Smooth muscle cell (in vitro differentiated cells): Measurements from ENCODE around the gene FOXR2. TPM values are rescaled to one million over a fixed set of nuclear protein-coding genes. Genes with fewer than 3 reads are reported as not detected.

Experiments
- DNase-seq: peaks from one replicate; lab custom pipeline; 2025; ENCODE audit not compliant: unreplicated experiment; lab: John Stamatoyannopoulos, UW
- H2AFZ ChIP-seq: fragments of 200-600 bp; sonication (generic); 2 replicates; pipeline ENCODE4 v1.6.0; 2016; ENCODE audit warnings: antibody characterized with exemption, low read depth, mild to moderate bottlenecking
- H3F3A ChIP-seq: fragments of 200-600 bp; sonication (generic); 2 replicates; pipeline ENCODE4 v1.6.0; 2017; ENCODE audit warnings: antibody characterized with exemption, low read depth
- H3K27ac ChIP-seq: fragments of 200-600 bp; sonication (generic); 2 replicates; pipeline ENCODE4 v1.5.1; 2016; ENCODE audit warnings: low read depth, mild to moderate bottlenecking
- H3K27me3 ChIP-seq: fragments of 200-600 bp; sonication (generic); 2 replicates; pipeline ENCODE4 v1.6.1; 2016; ENCODE audit warnings: low read depth, mild to moderate bottlenecking
- H3K36me3 ChIP-seq: fragments of 200-600 bp; sonication (generic); 2 replicates; pipeline ENCODE4 v1.5.1; 2016; ENCODE audit warnings: low read depth
- H3K4me1 ChIP-seq: fragments of 200-600 bp; sonication (generic); 2 replicates; pipeline ENCODE4 v1.5.1; 2016; ENCODE audit warnings: low read depth
- H3K4me2 ChIP-seq: fragments of 200-600 bp; sonication (generic); 2 replicates; pipeline ENCODE4 v1.6.0; 2016; ENCODE audit warnings: mild to moderate bottlenecking
- H3K4me3 ChIP-seq: fragments of 200-600 bp; sonication (generic); 2 replicates; pipeline ENCODE4 v1.5.1; 2016; ENCODE audit warnings: mild to moderate bottlenecking
- H3K79me2 ChIP-seq: fragments of 200-600 bp; sonication (generic); 2 replicates; pipeline ENCODE4 v1.6.0; 2016; ENCODE audit warnings: low read depth, mild to moderate bottlenecking
- H3K9ac ChIP-seq: fragments of 200-600 bp; sonication (generic); 2 replicates; pipeline ENCODE4 v1.6.0; 2016; ENCODE audit warnings: low read depth
- H3K9me3 ChIP-seq: fragments of 200-600 bp; sonication (generic); replicated peaks from 2 replicates; pipeline ENCODE4 v1.5.1; 2016; ENCODE audit warnings: low read depth
- H4K20me1 ChIP-seq: fragments of 200-600 bp; sonication (generic); 2 replicates; pipeline ENCODE4 v1.6.0; 2016; ENCODE audit warnings: low read depth
- CTCF ChIP-seq: fragments of 200-600 bp; sonication (generic); IDR thresholded peaks from 2 replicates; pipeline ENCODE4 v1.5.1; 2017; ENCODE audit warnings: borderline replicate concordance, mild to moderate bottlenecking, antibody characterized with exemption; ENCODE audit not compliant: insufficient read depth, poor library complexity, severe bottlenecking
- WGBS: methylation state at CpG from one replicate; pipeline ENCODE4 v1.1.7; 2016; ENCODE audit warnings: low lambda C conversion rate; 5-methylcytosine and 5-hydroxymethylcytosine counted together
- polyA plus RNA-seq: library from polyadenylated mRNA; unstranded; fragments of >200 nt; fragmentation: Nextera tagmentation; extraction: Ambion mirVana; gene quantifications from 2 replicates; pipeline ENCODE4 v1.2.1, GENCODE V29; 2016
- total RNA-seq: library from RNA; depleted of rRNA; stranded (reverse); fragments of >200 nt; gene quantifications from 2 replicates; pipeline ENCODE4 v1.2.3, GENCODE V29; 2014

Gene FOXR2
- not detected in 2 replicates for total RNA-seq
- polyA plus RNA-seq, result not detected in 2 replicates

GRCh38 chrX:55623100-55623499 is at the start of gene FOXR2:
Gene FOXR2, plus strand, starts transcription at chrX:55623400. Its CDS starts 312 bp downstream, at chrX:55623712.
- WGBS, result 78% methylated on average over 1 of the region's 1 CpG
- Histone ChIP-seq H3K27ac (no peak within 1 kb of the TSS), H2AFZ (no peak within 1 kb of the TSS), H3K4me3 (no peak within 1 kb of the TSS), H3K9me3 (peaks cover 7% of the 10 kb centered on the region), H3K4me1 (no peaks in the 10 kb centered on the region), H3K36me3 (no peaks in the 10 kb centered on the region), H3F3A (no peaks in the 10 kb centered on the region), H3K27me3 (no peaks in the 10 kb centered on the region), H3K4me2 (no peak within 1 kb of the TSS), H3K79me2 (no peaks in the 10 kb centered on the region), H4K20me1 (no peaks in the 10 kb centered on the region), H3K9ac (no peak within 1 kb of the TSS)
- DNase-seq, result no peak
- no peak for TF ChIP-seq CTCF

- Histone ChIP-seq H3K27ac (no peak overlapping the region), H3K9me3 (peaks cover 12% of the 10 kb centered on the region), H3F3A (no peaks in the 10 kb centered on the region), H3K9ac (no peak overlapping the region), H3K4me3 (no peak overlapping the region), H3K79me2 (no peaks in the 10 kb centered on the region), H2AFZ (no peak overlapping the region), H3K4me1 (no peaks in the 10 kb centered on the region), H3K4me2 (no peak overlapping the region), H3K36me3 (no peaks in the 10 kb centered on the region), H3K27me3 (no peaks in the 10 kb centered on the region), H4K20me1 (no peaks in the 10 kb centered on the region)
- no peak for TF ChIP-seq CTCF
- no peak for DNase-seq
Observed at GRCh38 chrX:55579115-55579514, 44.1 kb upstream of the FOXR2 start.

GRCh38 chrX:55582447-55582846 is 40.8 kb upstream of the FOXR2 start:
- H3K9ac ChIP-seq, result no peak overlapping the region
- DNase-seq, result no peak
- no peaks in the 10 kb centered on the region for H3K79me2 ChIP-seq
- no peak for TF ChIP-seq CTCF
- no peak overlapping the region for H2AFZ ChIP-seq
- peaks cover 7% of the 10 kb centered on the region for H3K9me3 ChIP-seq
- H3K4me2 ChIP-seq, result no peak overlapping the region
- H3K4me1 ChIP-seq, result no peaks in the 10 kb centered on the region
- no peak overlapping the region for H3K4me3 ChIP-seq
- H3K36me3 ChIP-seq, result no peaks in the 10 kb centered on the region
- H4K20me1 ChIP-seq, result no peaks in the 10 kb centered on the region
- H3K27me3 ChIP-seq, result no peaks in the 10 kb centered on the region
- no peaks in the 10 kb centered on the region for H3F3A ChIP-seq
- 62% methylated on average over 1 of the region's 1 CpG for WGBS
- H3K27ac ChIP-seq, result no peak overlapping the region

- Histone ChIP-seq H3K9me3 (peaks cover 6% of the 10 kb centered on the region), H3K36me3 (peaks cover 4% of the 10 kb centered on the region), H3K79me2 (no peaks in the 10 kb centered on the region), H2AFZ (no peak overlapping the region), H3K9ac (no peak overlapping the region), H4K20me1 (no peaks in the 10 kb centered on the region), H3K27me3 (no peaks in the 10 kb centered on the region), H3K27ac (no peak overlapping the region), H3K4me2 (no peak overlapping the region), H3K4me1 (no peaks in the 10 kb centered on the region), H3F3A (no peaks in the 10 kb centered on the region), H3K4me3 (no peak overlapping the region)
- WGBS, result 78% methylated on average over 5 of the region's 5 CpGs
- DNase-seq, result no peak
- TF ChIP-seq CTCF, result no peak
Observed at GRCh38 chrX:55593296-55593695, 29.9 kb upstream of the FOXR2 start.
